GM18507 (cell line): ENCODE results near the gene GAA.

Experiments
- DNase-seq: peaks from one replicate; pipeline ENCODE4 v3.0.0; 2011; ENCODE audit warnings: low read depth; ENCODE audit not compliant: insufficient read length; ENCODE audit errors: extremely low spot score
- FAIRE-seq: peaks from 2 replicates; lab custom pipeline; 2011; peaks lifted over from hg19 to GRCh38; lab: Jason Lieb, UNC

Gene GAA

GRCh38 chr17:80101946-80102663 is 724 bp downstream of the GAA start:
- no peak for DNase-seq
- no peak for FAIRE-seq

- DNase-seq (no peak), FAIRE-seq (no peak)
Observed at GRCh38 chr17:80102664-80103448, 1.5 kb downstream of the GAA start.

GRCh38 chr17:80103449-80104085 is 2.2 kb downstream of the GAA start:
- no peak for DNase-seq
- FAIRE-seq, result no peak

GRCh38 chr17:80104321-80104955 is 3.1 kb downstream of the GAA start:
- no peak for FAIRE-seq
- no peak for DNase-seq

GRCh38 chr17:80104956-80105375 is 3.6 kb downstream of the GAA start:
- no peak for DNase-seq
- FAIRE-seq, result no peak

GRCh38 chr17:80105762-80106161 is 4.4 kb downstream of the GAA start:
- DNase-seq (no peak), FAIRE-seq (no peak)

- DNase-seq (no peak), FAIRE-seq (no peak)
Observed at GRCh38 chr17:80106176-80106575, 4.8 kb downstream of the GAA start.

GRCh38 chr17:80106751-80107150 is 5.4 kb downstream of the GAA start:
- FAIRE-seq (no peak), DNase-seq (no peak)

GRCh38 chr17:80107231-80108021 is 6.0 kb downstream of the GAA start:
- DNase-seq (no peak), FAIRE-seq (no peak)

- FAIRE-seq (no peak), DNase-seq (no peak)
Observed at GRCh38 chr17:80108036-80108971, 6.9 kb downstream of the GAA start.

- DNase-seq, result no peak
- no peak for FAIRE-seq
Observed at GRCh38 chr17:80109066-80109660, 7.8 kb downstream of the GAA start.

GRCh38 chr17:80109713-80110446 is 8.5 kb downstream of the GAA start:
- DNase-seq, result no peak

GRCh38 chr17:80110447-80110812 is 9.0 kb downstream of the GAA start:
- no peak for FAIRE-seq
- no peak for DNase-seq

More at GRCh38 chr17:80109713-80110446, 8.5 kb downstream of the GAA start:
- no peak for FAIRE-seq

- FAIRE-seq (no peak), DNase-seq (no peak)
Observed at GRCh38 chr17:80110927-80111701, 9.7 kb downstream of the GAA start.

GRCh38 chr17:80111702-80112470 is 10.5 kb downstream of the GAA start:
- FAIRE-seq, result no peak
- no peak for DNase-seq

- FAIRE-seq (no peak), DNase-seq (no peak)
Observed at GRCh38 chr17:80112471-80113032, 11.2 kb downstream of the GAA start.
